Activated T-helper 17 cell treated with anti-CD3 and anti-CD28 coated beads, Interleukin-2, amount 50 U/mL, for 72 hours (primary cell): ENCODE data around the gene SLC22A7. TPM values are rescaled to one million over a fixed set of nuclear protein-coding genes. Genes with fewer than 3 reads are reported as not detected.

Source experiments
- ATAC-seq: fragments of 150-1000 bp; cut with Tn5 transposase; replicated peaks from 2 replicates; pipeline ENCODE4 v1.10.0; 2021; ENCODE audit warnings: mild to moderate bottlenecking, moderate library complexity
- H3K27ac Mint-ChIP-seq: one replicate; pipeline ENCODE4 v1.8.0; 2022; ENCODE audit warnings: mixed read lengths
- H3K27me3 Mint-ChIP-seq: one replicate; pipeline ENCODE4 v1.8.0; 2022; ENCODE audit warnings: mixed read lengths
- H3K36me3 Mint-ChIP-seq: one replicate; pipeline ENCODE4 v1.8.0; 2022; ENCODE audit warnings: low read depth, mild to moderate bottlenecking, mixed read lengths
- H3K4me1 Mint-ChIP-seq: one replicate; pipeline ENCODE4 v1.8.0; 2022; ENCODE audit warnings: mixed read lengths
- H3K4me3 Mint-ChIP-seq: one replicate; pipeline ENCODE4 v1.8.0; 2022; ENCODE audit warnings: mild to moderate bottlenecking, mixed read lengths
- H3K9me3 Mint-ChIP-seq: one replicate; pipeline ENCODE4 v1.8.0; 2022; ENCODE audit warnings: mixed read lengths
- total RNA-seq, 2 donors: library from RNA; stranded (reverse); gene quantifications; one replicate each; pipeline ENCODE4 v1.2.3, GENCODE V29; 2022

The SLC22A7 gene, protein sequence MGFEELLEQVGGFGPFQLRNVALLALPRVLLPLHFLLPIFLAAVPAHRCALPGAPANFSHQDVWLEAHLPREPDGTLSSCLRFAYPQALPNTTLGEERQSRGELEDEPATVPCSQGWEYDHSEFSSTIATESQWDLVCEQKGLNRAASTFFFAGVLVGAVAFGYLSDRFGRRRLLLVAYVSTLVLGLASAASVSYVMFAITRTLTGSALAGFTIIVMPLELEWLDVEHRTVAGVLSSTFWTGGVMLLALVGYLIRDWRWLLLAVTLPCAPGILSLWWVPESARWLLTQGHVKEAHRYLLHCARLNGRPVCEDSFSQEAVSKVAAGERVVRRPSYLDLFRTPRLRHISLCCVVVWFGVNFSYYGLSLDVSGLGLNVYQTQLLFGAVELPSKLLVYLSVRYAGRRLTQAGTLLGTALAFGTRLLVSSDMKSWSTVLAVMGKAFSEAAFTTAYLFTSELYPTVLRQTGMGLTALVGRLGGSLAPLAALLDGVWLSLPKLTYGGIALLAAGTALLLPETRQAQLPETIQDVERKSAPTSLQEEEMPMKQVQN
- total RNA-seq, result not detected

DNA sequence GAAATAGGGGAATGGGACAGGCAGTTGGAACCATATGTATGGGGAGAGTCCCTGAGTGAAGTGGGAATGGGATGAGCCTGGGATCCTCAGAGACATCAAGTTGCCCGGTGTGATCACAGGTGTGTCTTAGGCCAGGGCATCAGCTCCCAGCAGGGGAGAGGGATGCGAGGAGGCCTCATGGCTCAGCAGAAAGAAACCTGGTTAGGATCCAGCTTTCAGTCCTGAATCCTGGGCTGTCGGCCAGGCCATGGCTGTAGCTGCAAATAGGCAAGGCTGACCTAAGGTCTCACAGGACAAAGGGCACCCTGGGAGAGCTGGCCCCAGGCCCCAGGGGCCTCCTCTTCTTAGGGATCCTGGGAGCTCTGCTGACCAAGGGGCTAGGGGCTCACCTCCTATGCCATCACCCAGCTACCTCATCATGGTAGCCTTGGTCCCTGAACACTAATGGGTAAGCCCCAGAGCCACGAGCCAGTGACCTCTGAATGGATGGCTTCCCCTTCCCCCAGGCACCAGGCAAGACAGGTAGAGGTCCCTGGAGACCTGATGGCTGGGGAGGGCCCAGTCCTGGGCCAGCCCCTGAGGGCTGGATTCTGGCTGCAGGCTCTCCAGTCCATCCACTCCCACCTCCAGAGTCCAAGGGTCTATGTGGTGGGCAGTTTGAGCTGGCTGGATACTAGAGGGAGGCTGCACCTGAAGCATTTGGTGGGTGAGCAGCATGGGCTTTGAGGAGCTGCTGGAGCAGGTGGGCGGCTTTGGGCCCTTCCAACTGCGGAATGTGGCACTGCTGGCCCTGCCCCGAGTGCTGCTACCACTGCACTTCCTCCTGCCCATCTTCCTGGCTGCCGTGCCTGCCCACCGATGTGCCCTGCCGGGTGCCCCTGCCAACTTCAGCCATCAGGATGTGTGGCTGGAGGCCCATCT is at the start of gene SLC22A7:
Gene SLC22A7 (plus strand): TSS at position 617 of the 921 bp plus-strand sequence. CDS start 99 bp downstream, at position 716.
- no peak within 1 kb of the TSS for H3K27ac Mint-ChIP-seq
- no peaks in the 10 kb centered on the region for H3K9me3 Mint-ChIP-seq
- H3K36me3 Mint-ChIP-seq, result no peaks in the 10 kb centered on the region
- no peak within 1 kb of the TSS for H3K4me3 Mint-ChIP-seq
- peaks cover 6% of the 10 kb centered on the region for H3K4me1 Mint-ChIP-seq
- peaks cover 6% of the 10 kb centered on the region for H3K27me3 Mint-ChIP-seq
- ATAC-seq, result no peak

DNA sequence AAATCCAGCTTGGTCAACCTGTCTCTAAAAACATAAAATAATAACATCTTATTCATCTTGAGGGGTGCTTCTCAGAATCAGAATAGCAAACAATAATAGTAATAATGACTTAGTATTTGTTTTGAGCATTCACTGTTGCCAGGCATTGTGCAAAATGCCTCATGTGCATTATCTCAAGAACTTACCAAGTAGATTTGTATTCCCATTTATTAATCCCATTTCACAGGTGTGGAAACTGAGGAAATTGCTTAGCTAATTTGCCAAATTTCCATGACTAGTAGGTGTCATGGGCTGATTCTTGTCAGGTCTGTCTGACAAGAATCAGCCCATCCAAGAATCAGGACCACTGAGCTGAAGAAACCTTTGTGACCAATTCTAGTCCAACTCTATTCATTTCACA is 49.3 kb upstream of the SLC22A7 start:
- ATAC-seq, result no peak
- no peak overlapping the region for H3K27ac Mint-ChIP-seq
- H3K36me3 Mint-ChIP-seq, result no peaks in the 10 kb centered on the region
- no peak overlapping the region for H3K4me3 Mint-ChIP-seq
- peaks cover 14% of the 10 kb centered on the region for H3K4me1 Mint-ChIP-seq
- H3K27me3 Mint-ChIP-seq, result peaks cover 13% of the 10 kb centered on the region
- H3K9me3 Mint-ChIP-seq, result no peaks in the 10 kb centered on the region

DNA sequence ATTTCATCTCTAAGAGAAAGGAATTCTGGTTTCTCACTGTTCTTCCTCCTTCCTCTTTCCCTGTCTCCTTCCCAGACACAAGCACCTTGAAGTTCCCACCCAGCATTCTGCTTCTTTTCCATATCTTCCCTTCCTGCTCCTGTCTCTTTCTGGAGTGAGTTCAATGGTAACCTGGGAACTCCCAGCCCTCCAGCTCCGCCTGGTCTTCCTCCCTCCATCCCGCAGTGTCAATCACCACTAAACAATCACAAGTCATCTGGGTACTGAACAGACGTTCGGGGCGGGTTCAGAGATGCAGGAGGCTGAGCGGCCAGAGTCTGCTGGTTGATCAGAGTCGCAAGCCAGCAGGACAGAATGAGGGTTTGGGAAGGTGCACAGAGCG is 47.1 kb upstream of the SLC22A7 start:
- Mint-ChIP-seq H3K36me3 (no peaks in the 10 kb centered on the region), H3K9me3 (no peaks in the 10 kb centered on the region), H3K4me1 (peaks cover 24% of the 10 kb centered on the region), H3K27ac (no peak overlapping the region), H3K27me3 (peaks cover 13% of the 10 kb centered on the region), H3K4me3 (no peak overlapping the region)
- ATAC-seq, result no peak

DNA sequence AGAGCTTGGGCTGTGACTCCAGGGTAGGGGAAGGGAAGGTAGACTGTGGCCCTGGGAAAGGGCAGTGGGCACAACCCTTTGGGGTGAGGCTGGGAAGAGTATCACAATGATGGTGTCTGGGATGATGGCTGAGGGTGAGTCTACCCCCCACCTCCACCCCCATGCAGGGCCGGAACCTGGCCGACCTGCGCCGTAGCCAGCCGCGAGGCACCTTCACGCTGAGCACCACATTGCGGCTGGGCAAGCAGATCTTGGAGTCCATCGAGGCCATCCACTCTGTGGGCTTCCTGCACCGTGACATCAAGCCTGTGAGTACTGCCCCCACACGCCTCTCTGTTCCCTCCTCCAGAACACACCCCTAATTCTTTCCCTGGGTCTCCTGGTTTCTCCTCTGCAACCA is 44.7 kb upstream of the SLC22A7 start:
- peaks cover 17% of the 10 kb centered on the region for H3K27me3 Mint-ChIP-seq
- no peaks in the 10 kb centered on the region for H3K9me3 Mint-ChIP-seq
- no peak overlapping the region for H3K4me3 Mint-ChIP-seq
- ATAC-seq, result no peak
- H3K36me3 Mint-ChIP-seq, result no peaks in the 10 kb centered on the region
- peak overlapping the region; percentile 56 for H3K27ac Mint-ChIP-seq
- H3K4me1 Mint-ChIP-seq, result peaks cover 18% of the 10 kb centered on the region

DNA sequence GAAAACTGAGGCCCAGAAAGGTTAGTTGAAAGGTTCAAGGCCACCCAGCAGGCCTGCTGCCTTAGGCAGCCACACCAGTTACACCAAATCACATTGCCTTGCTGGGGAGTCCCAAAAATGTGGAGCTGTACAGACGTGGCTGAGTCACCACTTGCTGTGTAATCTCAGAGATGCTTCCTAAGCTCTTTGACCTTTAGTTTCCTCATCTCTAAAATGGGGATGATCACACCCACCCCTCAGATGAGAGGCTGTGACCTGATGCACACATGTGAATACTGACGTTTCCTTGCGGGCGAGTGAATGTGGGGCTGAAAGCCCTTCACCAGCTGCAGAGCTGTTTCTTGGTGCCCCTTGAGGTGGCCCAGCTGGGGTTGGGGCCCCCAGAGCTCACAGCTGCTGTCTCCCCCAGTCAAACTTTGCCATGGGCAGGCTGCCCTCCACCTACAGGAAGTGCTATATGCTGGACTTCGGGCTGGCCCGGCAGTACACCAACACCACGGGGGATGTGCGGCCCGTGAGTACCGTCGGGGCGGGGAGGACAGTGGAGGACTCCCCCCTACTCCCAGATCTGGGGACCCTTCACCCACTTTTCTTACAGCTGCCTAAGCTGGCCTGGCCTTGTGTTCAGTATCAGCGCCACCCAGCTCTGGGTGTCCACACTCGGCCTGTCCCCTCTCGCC is 43.8 kb upstream of the SLC22A7 start:
- H3K27me3 Mint-ChIP-seq, result peaks cover 17% of the 10 kb centered on the region
- ATAC-seq, result peak; percentile 93
- H3K4me3 Mint-ChIP-seq, result peak overlapping the region; percentile 43
- no peaks in the 10 kb centered on the region for H3K36me3 Mint-ChIP-seq
- peak overlapping the region; percentile 56 for H3K27ac Mint-ChIP-seq
- H3K9me3 Mint-ChIP-seq, result no peaks in the 10 kb centered on the region
- peaks cover 18% of the 10 kb centered on the region for H3K4me1 Mint-ChIP-seq

DNA sequence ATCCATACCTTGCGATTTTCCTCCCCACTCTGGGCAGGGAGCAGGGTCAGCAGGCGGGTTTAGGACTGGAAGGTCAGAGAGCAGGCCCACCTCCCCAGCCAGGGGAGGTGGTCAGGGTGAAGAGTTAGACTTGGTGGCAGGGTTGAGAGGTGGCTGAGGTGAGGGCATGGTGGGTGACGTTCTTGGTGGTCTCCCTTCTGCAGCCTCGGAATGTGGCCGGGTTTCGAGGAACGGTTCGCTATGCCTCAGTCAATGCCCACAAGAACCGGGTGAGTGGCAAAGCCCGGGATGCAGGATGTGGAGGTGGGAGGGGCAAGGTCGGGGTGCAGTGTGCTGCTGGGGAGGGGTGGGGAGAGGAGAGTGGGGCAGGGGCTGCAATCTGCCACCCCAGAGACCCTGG is 43.2 kb upstream of the SLC22A7 start:
- no peak for ATAC-seq
- Mint-ChIP-seq H3K27me3 (peaks cover 17% of the 10 kb centered on the region), H3K27ac (peak overlapping the region; percentile 56)

DNA sequence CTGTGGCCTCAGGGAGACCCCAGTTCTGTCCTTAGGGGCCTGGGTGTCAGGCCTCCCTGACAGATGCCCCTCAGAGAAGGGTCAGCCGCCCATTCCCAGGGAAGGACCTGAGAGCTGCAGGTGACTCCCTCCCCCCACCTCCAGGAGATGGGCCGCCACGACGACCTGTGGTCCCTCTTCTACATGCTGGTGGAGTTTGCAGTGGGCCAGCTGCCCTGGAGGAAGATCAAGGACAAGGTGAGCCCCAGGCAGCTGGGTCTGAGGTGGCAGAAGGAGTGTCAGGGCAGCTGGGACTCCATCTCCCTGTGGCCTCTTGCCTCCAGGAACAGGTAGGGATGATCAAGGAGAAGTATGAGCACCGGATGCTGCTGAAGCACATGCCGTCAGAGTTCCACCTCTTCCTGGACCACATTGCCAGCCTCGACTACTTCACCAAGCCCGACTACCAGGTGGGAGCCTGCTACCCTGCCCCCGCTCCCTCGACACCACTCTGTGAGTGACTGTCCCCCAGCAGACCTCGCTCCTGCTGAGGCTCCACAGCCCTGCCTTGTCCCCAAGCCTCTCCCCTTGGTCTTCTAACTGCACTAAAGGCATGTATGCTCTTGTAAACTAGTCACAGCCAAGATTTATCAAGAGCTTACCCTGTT is 42.5 kb upstream of the SLC22A7 start:
- Mint-ChIP-seq H3K36me3 (no peaks in the 10 kb centered on the region), H3K4me1 (peaks cover 18% of the 10 kb centered on the region), H3K4me3 (no peak overlapping the region), H3K27ac (peak overlapping the region; percentile 51), H3K27me3 (peaks cover 17% of the 10 kb centered on the region), H3K9me3 (no peaks in the 10 kb centered on the region)
- no peak for ATAC-seq

More for the DNA sequence above, 43.2 kb upstream of the SLC22A7 start:
- Mint-ChIP-seq H3K4me3 (peak overlapping the region; percentile 43), H3K4me1 (peaks cover 18% of the 10 kb centered on the region), H3K36me3 (no peaks in the 10 kb centered on the region), H3K9me3 (no peaks in the 10 kb centered on the region)

DNA sequence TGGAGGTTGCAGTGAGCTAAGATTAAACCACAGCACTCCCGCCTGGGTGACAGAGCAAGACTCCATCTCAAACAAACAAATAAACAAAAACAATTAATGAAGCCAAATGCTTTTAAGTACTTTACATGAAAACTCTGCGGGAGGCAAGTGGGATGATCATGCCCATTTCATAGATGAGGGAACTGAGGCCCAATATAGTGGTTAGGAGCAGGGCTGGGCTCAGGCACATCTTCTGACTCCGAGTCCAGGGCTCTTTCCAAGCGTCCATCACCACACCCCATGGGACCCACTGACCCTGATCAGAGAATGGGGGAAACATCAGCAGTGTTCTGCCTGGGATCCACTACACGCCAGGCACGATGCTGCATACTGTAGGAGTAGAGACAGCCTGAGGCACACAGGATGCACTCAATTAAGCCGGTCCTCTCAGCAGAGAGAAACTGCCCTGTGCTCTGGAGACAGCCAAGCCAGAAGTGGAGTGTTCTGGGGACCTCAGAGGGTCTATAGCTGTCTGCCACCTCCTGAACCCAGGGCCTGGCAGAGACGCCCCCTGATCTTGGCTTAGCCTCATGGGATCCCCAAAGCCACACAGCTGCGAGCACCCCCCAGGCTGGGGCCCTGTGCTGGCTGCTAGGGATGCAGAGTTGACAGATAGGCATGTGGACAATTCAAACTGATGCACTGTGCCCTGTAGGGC is 41.2 kb upstream of the SLC22A7 start:
- no peak for ATAC-seq
- Mint-ChIP-seq H3K4me3 (peak overlapping the region; percentile 1), H3K9me3 (no peaks in the 10 kb centered on the region), H3K4me1 (peaks cover 18% of the 10 kb centered on the region), H3K27me3 (peaks cover 13% of the 10 kb centered on the region), H3K36me3 (no peaks in the 10 kb centered on the region), H3K27ac (peak overlapping the region; percentile 39)

DNA sequence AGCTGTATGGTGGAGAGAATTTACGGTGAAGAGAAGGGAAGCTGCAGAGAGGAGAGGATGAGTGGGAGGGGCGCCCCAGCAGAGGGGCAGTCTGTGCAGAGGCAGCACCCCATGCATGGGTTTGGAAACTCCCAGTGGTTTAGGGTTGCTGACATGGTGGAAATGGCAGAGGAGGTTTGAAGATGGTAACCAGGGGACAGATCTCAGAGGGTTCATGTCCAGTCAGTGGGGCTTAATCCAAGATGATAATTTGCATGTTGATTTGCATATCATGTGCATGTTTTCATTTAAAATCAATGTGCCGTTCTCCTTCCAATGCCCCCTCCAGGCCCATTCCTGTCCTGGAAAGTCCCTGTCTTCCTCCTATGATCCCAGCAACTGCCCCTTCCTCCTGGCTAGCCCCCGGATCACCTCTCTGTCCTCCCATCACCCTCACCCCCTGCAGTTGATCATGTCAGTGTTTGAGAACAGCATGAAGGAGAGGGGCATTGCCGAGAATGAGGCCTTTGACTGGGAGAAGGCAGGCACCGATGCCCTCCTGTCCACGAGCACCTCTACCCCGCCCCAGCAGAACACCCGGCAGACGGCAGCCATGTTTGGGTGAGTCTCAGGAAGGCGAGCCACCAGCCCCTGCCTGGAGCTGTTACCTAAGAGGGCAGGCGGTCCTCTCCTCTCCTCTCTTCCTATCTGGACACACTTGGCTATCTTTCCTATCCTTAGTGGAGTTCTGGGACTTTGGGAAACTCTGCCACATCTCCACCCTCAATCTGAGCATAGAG is 40.5 kb upstream of the SLC22A7 start:
- peaks cover 18% of the 10 kb centered on the region for H3K4me1 Mint-ChIP-seq
- H3K27ac Mint-ChIP-seq, result peak overlapping the region; percentile 39
- no peaks in the 10 kb centered on the region for H3K9me3 Mint-ChIP-seq
- no peaks in the 10 kb centered on the region for H3K36me3 Mint-ChIP-seq
- peak overlapping the region; percentile 1 for H3K4me3 Mint-ChIP-seq
- peaks cover 10% of the 10 kb centered on the region for H3K27me3 Mint-ChIP-seq
- peak; percentile 36 for ATAC-seq

DNA sequence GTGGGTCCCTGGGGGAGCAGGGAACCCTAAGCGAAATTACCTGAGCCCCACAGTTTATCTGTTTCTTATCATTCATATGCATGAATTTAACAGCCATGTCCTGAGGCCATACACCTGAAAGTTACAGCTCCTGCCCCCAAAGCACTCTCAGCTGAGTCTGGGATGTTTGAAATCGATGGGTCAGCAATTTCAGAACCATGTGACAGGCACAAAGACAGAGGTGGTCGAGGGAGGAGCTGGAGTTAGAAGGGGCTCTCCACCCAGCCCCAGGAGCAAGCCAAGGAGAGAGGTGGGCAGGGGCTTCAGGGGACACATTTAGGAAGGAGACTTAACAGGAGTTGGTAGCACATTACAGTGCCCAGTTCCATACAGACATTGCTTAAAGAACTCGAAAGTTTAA is 39.9 kb upstream of the SLC22A7 start:
- Mint-ChIP-seq H3K4me3 (no peak overlapping the region), H3K27ac (peak overlapping the region; percentile 39), H3K4me1 (peaks cover 18% of the 10 kb centered on the region), H3K27me3 (peaks cover 4% of the 10 kb centered on the region), H3K9me3 (no peaks in the 10 kb centered on the region), H3K36me3 (no peaks in the 10 kb centered on the region)
- ATAC-seq, result no peak

DNA sequence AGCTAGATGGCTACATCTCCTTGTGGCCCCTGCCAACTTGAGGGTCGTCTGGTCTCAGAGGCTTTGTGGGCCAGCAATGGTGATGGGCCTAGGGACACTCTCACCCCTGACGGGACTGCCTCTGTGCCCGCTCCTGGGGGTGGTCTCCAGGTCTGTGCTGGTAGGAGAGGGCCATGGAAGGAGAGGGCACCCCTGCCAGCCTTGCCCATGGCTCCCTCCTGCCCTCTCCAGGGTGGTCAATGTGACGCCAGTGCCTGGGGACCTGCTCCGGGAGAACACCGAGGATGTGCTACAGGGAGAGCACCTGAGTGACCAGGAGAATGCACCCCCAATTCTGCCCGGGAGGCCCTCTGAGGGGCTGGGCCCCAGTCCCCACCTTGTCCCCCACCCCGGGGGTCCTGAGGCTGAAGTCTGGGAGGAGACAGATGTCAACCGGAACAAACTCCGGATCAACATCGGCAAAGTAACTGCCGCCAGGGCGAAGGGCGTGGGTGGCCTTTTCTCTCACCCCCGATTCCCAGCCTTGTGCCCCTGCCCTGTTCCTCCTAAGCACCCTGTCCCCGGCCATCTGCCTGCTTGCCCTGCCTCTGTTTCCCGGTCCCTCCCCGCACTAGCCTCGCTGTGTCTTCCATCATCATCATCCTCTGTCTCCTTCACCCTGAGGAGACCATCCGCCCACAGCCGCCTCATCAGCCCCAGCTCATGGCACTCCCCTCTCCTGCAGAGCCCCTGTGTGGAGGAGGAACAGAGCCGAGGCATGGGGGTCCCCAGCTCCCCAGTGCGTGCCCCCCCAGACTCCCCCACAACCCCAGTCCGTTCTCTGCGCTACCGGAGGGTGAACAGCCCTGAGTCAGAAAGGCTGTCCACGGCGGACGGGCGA is 39.0 kb upstream of the SLC22A7 start:
- Mint-ChIP-seq H3K4me1 (peaks cover 19% of the 10 kb centered on the region), H3K9me3 (no peaks in the 10 kb centered on the region), H3K27me3 (peaks cover 4% of the 10 kb centered on the region), H3K4me3 (no peak overlapping the region), H3K36me3 (no peaks in the 10 kb centered on the region), H3K27ac (no peak overlapping the region)
- no peak for ATAC-seq

DNA sequence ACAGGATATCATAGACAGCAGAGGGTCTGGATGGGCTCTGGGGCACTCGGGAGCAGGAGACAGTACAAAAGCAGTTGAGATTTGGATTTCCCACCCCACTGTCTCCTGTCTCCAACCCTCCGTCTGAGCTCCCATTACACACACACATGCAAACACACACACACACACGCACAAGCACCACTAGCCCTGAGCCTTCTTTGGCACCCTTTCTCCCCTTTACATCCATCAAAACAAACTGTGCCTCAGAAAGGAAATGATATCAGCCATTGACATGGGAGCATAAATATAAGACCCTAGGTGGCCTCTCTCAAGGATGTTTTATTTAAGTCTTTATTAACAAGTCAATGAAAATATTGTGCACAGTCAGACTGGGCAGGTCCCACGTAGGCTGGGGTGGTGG is 37.3 kb upstream of the SLC22A7 start:
- no peak for ATAC-seq
- H3K4me1 Mint-ChIP-seq, result peaks cover 12% of the 10 kb centered on the region
- H3K27me3 Mint-ChIP-seq, result peaks cover 4% of the 10 kb centered on the region
- peak overlapping the region; percentile 13 for H3K27ac Mint-ChIP-seq
- H3K4me3 Mint-ChIP-seq, result no peak overlapping the region
- no peaks in the 10 kb centered on the region for H3K36me3 Mint-ChIP-seq
- no peaks in the 10 kb centered on the region for H3K9me3 Mint-ChIP-seq
